HepG2 (cell line): Measurements from ENCODE around the gene COQ8A. TPM values are rescaled to one million over a fixed set of nuclear protein-coding genes. Genes with fewer than 3 reads are reported as not detected.

ENCODE experiments used
- ATAC-seq: fragments of 200-7000 bp; cut with Tn5 transposase; 3 replicates; pipeline ENCODE4 v1.9.1; 2020; ENCODE audit warnings: mild to moderate bottlenecking, moderate library complexity
- BruUV-seq: library from RNA; stranded (reverse); fragments of 400-500 nt; replicated peaks from 2 replicates; lab custom pipeline; 2021; lab: Mats Ljungman, UMichigan
- CTCF ChIA-PET: fragments of 300-600 bp; formaldehyde crosslinking; extraction: SDS; loops from one replicate; lab custom pipeline; 2021; ENCODE audit warnings: low total read pairs, inconsistent platforms, low intra/inter-chr PET ratio; lab: Yijun Ruan, JAX
- POLR2A ChIA-PET: fragments of 350-600 bp; sonication (Branson Sonifier 250); formaldehyde crosslinking; loops from one replicate; lab custom pipeline; 2020; ENCODE audit warnings: antibody characterized with exemption, inconsistent platforms; lab: Yijun Ruan, JAX
- DNase-seq: peaks from one replicate; pipeline ENCODE4 v3.0.0-alpha.2; 2015; ENCODE audit warnings: low spot score
- FAIRE-seq: peaks from 3 replicates; lab custom pipeline; 2011; peaks lifted over from hg19 to GRCh38; lab: Jason Lieb, UNC
- H2AFZ ChIP-seq: one replicate; pipeline ENCODE4 v1.6.1; 2011; ENCODE audit warnings: low read length, inconsistent platforms
- H3K27ac ChIP-seq: fragments of 300-600 bp; 3 replicates; pipeline ENCODE4 v1.8.0; 2011; ENCODE audit warnings: mixed run types, mild to moderate bottlenecking, mixed read lengths, low read length, inconsistent platforms; ENCODE audit not compliant: insufficient read depth; ENCODE audit errors: extremely low read length
- H3K27me3 ChIP-seq, 2 experiments: fragments of 200-600 bp in 1 of 2; 2 replicates in 1 of 2; 3 replicates in 1 of 2; pipeline versions ENCODE4 v1.6.0 to v1.8.0; 2011; ENCODE audit warnings: low read length in 2 of 2, mild to moderate bottlenecking in 2 of 2, moderate library complexity in 2 of 2, inconsistent platforms in 1 of 2; ENCODE audit not compliant: insufficient read depth in 2 of 2, control insufficient read depth in 1 of 2
- H3K36me3 ChIP-seq, 2 experiments: fragments of 200-600 bp in 1 of 2; replicated peaks in 1 of 2; 2 replicates in 1 of 2; 3 replicates in 1 of 2; pipeline versions ENCODE4 v1.5.1 to v1.8.0; 2011; ENCODE audit warnings: low read length in 2 of 2, inconsistent platforms in 1 of 2; ENCODE audit not compliant: insufficient read depth in 2 of 2, control insufficient read depth in 1 of 2
- H3K4me1 ChIP-seq: 2 replicates; pipeline ENCODE4 v1.5.1; 2012; ENCODE audit warnings: low read length, inconsistent platforms; ENCODE audit not compliant: insufficient read depth
- H3K4me2 ChIP-seq: 2 replicates; pipeline ENCODE4 v1.6.0; 2011; ENCODE audit warnings: low read depth, low read length, inconsistent platforms
- H3K4me3 ChIP-seq, 3 experiments: fragments of 200-600 bp in 1 of 3; sonication (generic), shearing (Covaris generic) in 1 of 3; replicated peaks in 1 of 3; 2 replicates each; pipeline ENCODE4 v1.5.1; 2011 to 2016; ENCODE audit warnings: low read length in 3 of 3, inconsistent platforms in 2 of 3, low read depth in 2 of 3, mild to moderate bottlenecking in 2 of 3, control low read depth in 1 of 3, mixed read lengths in 1 of 3; ENCODE audit not compliant: insufficient read depth in 1 of 3
- H3K79me2 ChIP-seq: one replicate; pipeline ENCODE4 v1.6.1; 2011; ENCODE audit warnings: low read length, inconsistent platforms; ENCODE audit not compliant: insufficient read depth
- H3K9ac ChIP-seq: 2 replicates; pipeline ENCODE4 v1.6.0; 2011; ENCODE audit warnings: mild to moderate bottlenecking, low read depth, low read length, inconsistent platforms; ENCODE audit not compliant: insufficient read depth
- H3K9me3 ChIP-seq: 2 replicates; pipeline ENCODE4 v1.5.1; 2012; ENCODE audit warnings: mild to moderate bottlenecking, low read length
- H4K20me1 ChIP-seq: 2 replicates; pipeline ENCODE4 v1.6.0; 2011; ENCODE audit warnings: inconsistent platforms, mild to moderate bottlenecking, low read length, moderate library complexity; ENCODE audit not compliant: insufficient read depth
- CBX5 ChIP-seq: sonication (generic); formaldehyde crosslinking; IDR thresholded peaks from 2 replicates; pipeline ENCODE4 v1.4.0; 2020; ENCODE audit warnings: missing genetic modification reagents, borderline replicate concordance
- CREB1 ChIP-seq, 2 experiments: fragments of 450-650 bp in 1 of 2; IDR thresholded peaks; 2 replicates each; pipeline ENCODE4 v1.6.1; 2016 to 2017; ENCODE audit warnings: control low read depth in 1 of 2, mild to moderate bottlenecking in 1 of 2, missing compliant biosample characterization in 1 of 2, missing genetic modification characterization in 1 of 2
- GLI4 ChIP-seq: sonication (generic); formaldehyde crosslinking; IDR thresholded peaks from 2 replicates; pipeline ENCODE4 v1.5.1; 2020; ENCODE audit warnings: missing genetic modification reagents, mild to moderate bottlenecking, moderate library complexity, borderline replicate concordance
- KLF11 ChIP-seq: IDR thresholded peaks from 2 replicates; pipeline ENCODE4 v1.6.1; 2016; ENCODE audit warnings: missing compliant biosample characterization
- LRRFIP1 ChIP-seq: sonication (generic); formaldehyde crosslinking; conservative IDR thresholded peaks from 2 replicates; pipeline ENCODE4 v1.4.0; 2020; ENCODE audit warnings: missing genetic modification reagents
- MAFF ChIP-seq: IDR thresholded peaks from 2 replicates; pipeline ENCODE4 v1.6.1; 2011; ENCODE audit warnings: low read depth, low read length, improper control_type of control experiment
- MAFK ChIP-seq, 2 experiments: IDR thresholded peaks in 1 of 2; conservative IDR thresholded peaks in 1 of 2; 2 replicates each; pipeline ENCODE4 v1.6.1; 2011; ENCODE audit warnings: improper control_type of control experiment in 2 of 2, low read length in 2 of 2
- MLX ChIP-seq: IDR thresholded peaks from 2 replicates; pipeline ENCODE4 v1.6.1; 2016
- RFX1 ChIP-seq: fragments of 450-650 bp; IDR thresholded peaks from 2 replicates; pipeline ENCODE4 v1.6.1; 2017
- RFX3 ChIP-seq: IDR thresholded peaks from 2 replicates; pipeline ENCODE4 v1.6.1; 2016; ENCODE audit warnings: missing biosample characterization, missing genetic modification reagents
- SMYD3 ChIP-seq: sonication (generic); formaldehyde crosslinking; IDR thresholded peaks from 2 replicates; pipeline ENCODE4 v1.8.1; 2023; ENCODE audit warnings: mild to moderate bottlenecking, missing genetic modification reagents
- ZBTB42 ChIP-seq: sonication (generic); formaldehyde crosslinking; IDR thresholded peaks from 2 replicates; pipeline ENCODE4 v1.5.0; 2020; ENCODE audit warnings: mild to moderate bottlenecking, missing genetic modification reagents
- ZNF160 ChIP-seq: sonication (generic); formaldehyde crosslinking; IDR thresholded peaks from 2 replicates; pipeline ENCODE4 v1.8.0; 2022; ENCODE audit warnings: mild to moderate bottlenecking, inconsistent platforms, missing genetic modification reagents
- ZNF558 ChIP-seq: sonication (generic); formaldehyde crosslinking; IDR thresholded peaks from 2 replicates; pipeline ENCODE4 v1.9.0; 2022; ENCODE audit warnings: mild to moderate bottlenecking, missing genetic modification reagents, borderline replicate concordance
- ZNF674 ChIP-seq: sonication (generic); formaldehyde crosslinking; IDR thresholded peaks from 2 replicates; pipeline ENCODE4 v1.5.0; 2020; ENCODE audit warnings: low read depth, mild to moderate bottlenecking, missing genetic modification reagents
- WGBS: methylation state at CpG from one replicate; pipeline ENCODE4 v1.1.6; 2017; ENCODE audit warnings: low lambda C conversion rate; 5-methylcytosine and 5-hydroxymethylcytosine counted together
- in situ Hi-C: cut with HindIII; loops from 2 replicates; pipeline ENCODE4 v1.10.0; 2017; ENCODE audit warnings: low pct_unique_long_range_greater_than_20kb; ENCODE audit not compliant: extremely low pct_ligation_motif_present
- intact Hi-C: fragments of 100-400 bp; cut with micrococcal nuclease; formaldehyde crosslinking; loops from one replicate; pipeline ENCODE4 v1.10.0; 2022; ENCODE audit not compliant: unreplicated experiment
- polyA plus RNA-seq, 8 experiments: library from polyadenylated mRNA; depleted of rRNA in 3 of 8; stranded (reverse) in 7 of 8; unstranded in 1 of 8; fragments of >200 nt; fragmentation: Illumina TruSeq in 4 of 8; extraction: Trizol in 4 of 8; gene quantifications; 2 replicates each; pipeline versions ENCODE4 v1.2.1 to v1.2.3, GENCODE V29; 2011 to 2016; ENCODE audit warnings: low read depth in 4 of 8, missing spikeins in 1 of 8, mixed read lengths in 1 of 8; ENCODE audit not compliant: insufficient read depth in 1 of 8
- total RNA-seq, 5 experiments: library from RNA; depleted of rRNA; stranded (reverse); fragments of >200 nt; fragmentation: Illumina TruSeq; extraction: Trizol; gene quantifications; 2 replicates each; pipeline ENCODE4 v1.2.3, GENCODE V29; 2016; ENCODE audit warnings: low read depth in 1 of 5

Gene COQ8A
- total and polyA plus RNA-seq, 2 of the 13 experiments (the other 11 are each of a cell fraction or from before 2014, with no cell fraction given), result 60.4 to 88.7 TPM

- FAIRE-seq, result no peak
- no TSS peak for BruUV-seq
- in situ Hi-C loops, result no loop called here
- Histone ChIP-seq H3K27me3 (no peaks in the 10 kb centered on the region), H3K4me2 (no peak overlapping the region), H3K9ac (no peak overlapping the region), H3K79me2 (no peaks in the 10 kb centered on the region), H2AFZ (no peak overlapping the region), H3K27ac (no peak overlapping the region)
- no peak for ATAC-seq
- DNase-seq, result no peak
- no peak for TF ChIP-seq ZBTB42 (CRISPR knock-in tag)
- no peak for TF ChIP-seq ZNF674 (CRISPR knock-in tag)
- no peak for TF ChIP-seq RFX1
- TF ChIP-seq KLF11 (CRISPR knock-in tag), result no peak
- no peak for TF ChIP-seq ZNF558
- TF ChIP-seq, all 625 proteins: peak for 0
- peaks cover 0 to 1% of the 10 kb centered on the region in 2 experiments; a peak in 1 of 5 replicates for H3K36me3 ChIP-seq
- H4K20me1 ChIP-seq, result no peaks in the 10 kb centered on the region
- intact Hi-C loops, result no loop called here
- ChIA-PET POLR2A (no interaction called here), CTCF (no interaction called here)
- peaks cover 10% of the 10 kb centered on the region; the same call in 1 of the 2 replicates for H3K4me1 ChIP-seq
- no peaks in the 10 kb centered on the region for H3K9me3 ChIP-seq
- no peak overlapping the region for H3K4me3 ChIP-seq
- WGBS, result 88% methylated on average over 3 of the region's 3 CpGs
Measured at GRCh38 chr1:227016990-227017389, 76.9 kb downstream of the COQ8A start.

- Histone ChIP-seq H3K79me2 (no peaks in the 10 kb centered on the region), H3K9ac (no peak overlapping the region), H3K4me3 (no peak overlapping the region), H4K20me1 (no peaks in the 10 kb centered on the region), H2AFZ (no peak overlapping the region), H3K9me3 (no peaks in the 10 kb centered on the region), H3K36me3 (peaks cover 2 to 12% of the 10 kb centered on the region in 2 experiments; a peak in 3 of 5 replicates), H3K27me3 (no peaks in the 10 kb centered on the region), H3K4me2 (no peak overlapping the region), H3K4me1 (no peaks in the 10 kb centered on the region), H3K27ac (no peak overlapping the region)
- intact Hi-C loops, result no loop called here
- DNase-seq (no peak), ATAC-seq (no peak), FAIRE-seq (no peak)
- POLR2A ChIA-PET, result no interaction called here
- in situ Hi-C loops, result no loop called here
- BruUV-seq, result no TSS peak
- CTCF ChIA-PET, result no interaction called here
- 100% methylated on average over 3 of the region's 3 CpGs for WGBS
- no peak for TF ChIP-seq MLX (CRISPR knock-in tag)
- no peak for TF ChIP-seq MAFF
- no peak for TF ChIP-seq CREB1 (IDR thresholded peaks at IDR 0.05)
- no peak for TF ChIP-seq CREB1 (CRISPR knock-in tag; IDR thresholded peaks at IDR 0.05)
- no peak for TF ChIP-seq CBX5
- no peak for TF ChIP-seq ZNF160 (CRISPR knock-in tag)
- TF ChIP-seq RFX3 (CRISPR knock-in tag), result no peak
- no peak for TF ChIP-seq LRRFIP1
- no peak for TF ChIP-seq SMYD3 (CRISPR knock-in tag)
- TF ChIP-seq GLI4 (CRISPR knock-in tag), result no peak
- TF ChIP-seq MAFK (conservative IDR thresholded peaks at IDR 0.05 in 1 of 2, IDR thresholded peaks at IDR 0.05 in 1 of 2; ENCODE audit: low read length in 2 of 2), result no peak
Measured at GRCh38 chr1:227032396-227032795, 92.3 kb downstream of the COQ8A start.
